ENCODE results near the gene BMP8A.

- TF ChIP-seq CTCF (IDR thresholded peaks at IDR 0.05), result no peak
- TF ChIP-seq POLR2A (IDR thresholded peaks at IDR 0.05), result no peak
Observed at GRCh38 chr1:39524171-39524570, 32.7 kb downstream of the BMP8A start.

Measured in gastroesophageal sphincter (tissue), 3 donors.